PC-3 (cell line): Measurements from ENCODE around the gene TGFB1I1.

Experiments used
- CTCF ChIP-seq: fragments of 300-600 bp; sonication (generic); conservative IDR thresholded peaks from 2 replicates; pipeline ENCODE4 v1.5.1; 2017; ENCODE audit warnings: antibody characterized with exemption, low read depth, mild to moderate bottlenecking, low read length
- EZH2phosphoT487 ChIP-seq: fragments of 300-600 bp; sonication (generic); IDR thresholded peaks from 2 replicates; pipeline ENCODE4 v1.6.1; 2018; ENCODE audit warnings: mild to moderate bottlenecking, antibody characterized with exemption, low read length, borderline replicate concordance

GRCh38 chr16:31513126-31513525, 41.2 kb downstream of the TGFB1I1 start:
- TF ChIP-seq CTCF (no peak), EZH2phosphoT487 (no peak)
